Measurements from ENCODE around the gene CFAP299. TPM values are rescaled to one million over a fixed set of nuclear protein-coding genes. Genes with fewer than 3 reads are reported as not detected.
A peak's percentile ranks its signal among the peaks of the same experiment; 100 is the strongest.
"Not testable (repeated sequence)": the region's sequence is repeated elsewhere in the genome, so short reads cannot be mapped to it uniquely, and the experiment has no call there.

Gene CFAP299
- total RNA-seq, 1 donor from 2014 or later = 0.25 TPM

DNA sequence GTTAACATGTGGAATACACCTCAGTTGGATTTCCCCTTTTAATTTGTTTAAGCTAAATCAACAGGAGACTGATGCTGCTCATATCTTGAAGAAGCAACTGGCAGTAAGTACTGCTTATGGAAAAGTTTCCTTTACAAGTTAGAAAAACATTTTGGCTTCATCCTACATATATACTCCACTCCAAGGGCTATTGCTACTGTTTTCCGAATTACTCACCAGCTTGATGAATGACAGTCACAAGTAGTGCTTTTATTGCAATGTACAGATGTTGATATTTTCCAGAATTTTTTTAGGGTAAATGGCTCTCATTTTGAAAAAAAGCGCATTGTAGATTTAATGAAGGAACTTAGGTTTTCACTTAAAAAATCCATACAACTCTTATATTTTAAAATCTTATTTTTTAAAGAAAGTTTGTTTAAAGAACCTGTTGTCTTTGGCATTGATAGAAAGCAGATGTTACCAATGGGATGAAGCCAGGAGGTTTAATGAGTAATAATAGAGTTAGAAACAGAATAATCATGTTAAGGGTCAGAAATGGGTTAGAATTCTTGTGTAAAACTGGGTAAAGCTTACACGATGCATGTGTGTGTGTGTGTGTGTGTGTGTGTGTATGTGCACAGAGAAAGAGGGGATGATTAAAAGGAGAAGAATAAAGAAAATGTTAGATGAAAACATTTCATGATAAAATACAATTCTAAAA is 272.9 kb downstream of the CFAP299 start:
- no peak for DNase-seq (ENCODE audit: low read depth)

DNA sequence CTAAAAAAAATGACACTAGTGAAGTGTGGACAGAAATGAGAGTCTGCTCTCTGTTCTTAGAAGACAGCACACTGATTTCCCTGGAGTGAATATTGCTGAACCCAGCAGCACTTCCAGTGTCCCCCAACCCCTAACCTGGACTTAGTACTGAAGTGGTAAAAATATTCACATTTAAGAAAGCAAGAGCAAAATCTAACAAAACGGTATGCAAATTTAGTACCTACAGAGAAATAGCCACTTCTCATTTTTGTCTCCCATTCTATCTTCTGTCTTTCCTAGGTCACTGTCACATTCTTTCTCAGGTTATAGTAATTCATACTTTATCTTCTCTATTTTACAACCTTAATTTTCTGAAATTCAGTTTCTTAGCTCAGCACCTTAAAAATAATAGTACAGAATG is 274.7 kb downstream of the CFAP299 start:
- DNase-seq (ENCODE audit: low read depth) = no peak

DNA sequence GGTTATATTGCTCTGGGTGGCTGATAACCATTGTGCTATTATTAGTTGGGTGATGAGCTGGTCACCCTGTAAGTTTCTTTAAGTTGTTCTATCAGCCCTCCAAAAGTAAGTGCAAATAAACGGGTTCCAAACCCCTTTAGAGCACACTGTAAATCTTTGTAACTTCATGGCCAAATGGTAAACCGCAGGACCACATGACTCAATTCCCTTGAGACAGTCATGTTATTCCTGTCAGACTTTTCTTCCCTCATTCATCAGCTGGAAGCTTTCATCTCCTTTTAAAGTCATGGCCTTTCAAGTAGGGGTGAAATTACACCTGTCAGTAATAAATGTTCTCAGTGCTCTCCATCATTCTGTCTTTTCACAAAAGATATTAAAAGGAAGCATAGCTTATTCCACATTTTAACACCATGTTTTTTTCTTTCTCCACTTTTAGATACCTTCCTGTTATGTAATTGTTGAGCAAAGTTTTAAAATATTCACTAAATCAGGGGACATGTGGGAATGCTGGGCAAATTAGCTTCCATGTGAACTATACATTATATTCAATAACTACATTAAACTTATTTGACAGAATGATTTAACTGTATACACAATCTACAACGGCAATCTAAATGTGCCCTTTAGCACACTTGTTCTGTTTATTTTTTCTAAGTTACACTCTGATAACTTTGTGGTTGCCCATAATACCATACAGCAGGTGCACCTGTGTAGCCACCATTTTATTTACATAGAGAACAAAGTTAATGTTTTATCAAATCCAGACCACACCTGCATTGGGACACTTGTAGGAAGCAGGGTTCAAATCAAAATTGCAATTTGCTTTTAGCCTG is 275.5 kb downstream of the CFAP299 start:
- DNase-seq (ENCODE audit: low read depth) = peak; percentile 61

DNA sequence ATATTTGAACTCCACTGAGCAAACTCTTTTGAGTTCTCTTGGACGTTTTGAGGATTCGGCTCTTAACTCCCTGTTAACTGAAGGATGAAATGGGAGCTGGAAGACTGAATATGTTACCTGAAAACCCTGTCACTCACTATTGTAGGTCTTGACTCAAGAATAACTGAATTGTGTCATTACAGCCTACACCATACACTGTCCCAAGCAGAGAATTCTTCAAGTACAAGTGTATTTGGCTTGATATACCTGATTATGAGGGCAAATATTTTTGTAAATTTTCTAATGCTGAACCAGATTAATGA is 276.1 kb downstream of the CFAP299 start:
- no peak for DNase-seq (ENCODE audit: low read depth)

DNA sequence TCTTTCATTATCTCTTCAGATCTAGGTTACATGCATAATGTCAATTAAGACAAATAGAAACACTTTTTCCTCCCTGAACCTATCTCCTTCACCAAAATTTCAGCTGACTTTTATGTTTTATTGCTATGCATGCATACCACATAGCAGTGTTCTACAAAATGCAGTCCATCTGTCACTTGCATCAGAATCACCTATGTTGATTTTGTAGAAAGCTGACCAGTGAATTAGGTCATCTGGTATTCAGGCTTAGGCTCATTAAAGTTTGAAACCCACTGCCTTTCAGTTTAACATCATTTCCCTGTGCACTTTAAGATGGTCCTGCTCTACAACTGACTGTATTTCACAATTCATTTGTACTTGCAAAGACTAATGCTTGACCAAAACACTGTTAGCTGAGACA is 277.9 kb downstream of the CFAP299 start:
- peak; percentile 6 for DNase-seq (ENCODE audit: low read depth)

DNA sequence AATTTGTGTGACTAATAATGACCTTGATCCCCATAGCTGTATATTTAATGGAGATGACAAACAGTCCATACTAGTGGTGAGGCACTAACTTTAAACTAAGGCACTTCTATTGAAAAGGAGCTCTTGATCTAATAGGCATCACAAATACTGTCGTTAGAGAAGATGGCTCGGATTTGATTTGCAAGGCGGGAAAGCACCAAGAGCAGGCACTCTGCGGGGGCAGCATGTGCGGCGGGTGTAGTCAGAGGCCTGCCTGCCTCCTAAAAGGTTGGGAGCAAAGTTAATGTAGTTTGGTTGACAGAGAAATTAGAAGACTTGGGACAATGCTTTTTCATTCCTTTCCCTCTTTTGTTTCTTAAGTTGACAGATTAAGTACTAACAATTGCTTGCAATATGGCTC is 278.8 kb downstream of the CFAP299 start:
- DNase-seq (ENCODE audit: low read depth) = no peak

DNA sequence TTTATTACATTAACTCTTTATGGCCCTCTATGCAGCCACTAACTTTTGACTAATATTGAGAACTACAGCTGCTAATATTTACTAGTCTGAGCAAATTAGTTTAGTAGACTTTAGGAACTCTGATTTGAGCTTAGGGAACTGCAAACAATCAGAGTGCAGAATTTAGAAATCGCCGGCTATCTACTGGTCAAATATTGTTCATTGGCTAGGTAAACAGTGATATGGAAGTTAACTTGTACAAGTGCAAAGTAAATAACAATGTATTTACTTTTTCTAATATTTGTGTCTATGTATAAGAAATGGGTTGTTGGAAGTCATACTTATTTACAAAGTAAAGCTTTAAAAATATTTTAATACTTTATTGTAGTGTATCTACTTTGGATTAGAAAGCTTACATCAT is 279.6 kb downstream of the CFAP299 start:
- DNase-seq (ENCODE audit: low read depth) = no peak

DNA sequence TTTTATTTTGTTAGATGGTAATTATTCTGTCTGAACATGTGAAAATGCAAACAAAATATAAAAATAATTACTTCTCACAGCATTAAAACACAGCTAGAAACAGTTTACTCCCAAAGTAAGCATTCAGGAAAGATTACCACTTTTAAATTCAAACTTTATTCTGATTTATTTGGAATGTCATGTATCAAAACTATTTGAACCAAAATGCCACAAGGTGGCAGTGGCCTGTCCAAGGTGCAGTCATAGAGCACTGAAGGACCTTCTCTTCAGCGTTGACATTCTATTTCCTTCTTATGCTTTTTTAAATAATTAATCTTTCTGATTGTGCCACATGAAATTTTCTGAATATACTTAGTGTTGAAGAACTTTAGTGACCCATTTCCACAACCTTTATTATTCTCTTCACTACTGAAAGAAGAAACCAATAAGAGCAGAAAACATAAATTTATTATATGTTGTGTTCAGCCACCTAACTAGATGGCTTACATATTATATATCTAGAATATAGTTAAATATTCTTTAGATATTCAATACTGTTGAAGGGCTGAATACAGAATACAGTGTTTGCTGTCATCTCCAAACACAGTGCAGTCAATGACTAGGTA is 283.6 kb downstream of the CFAP299 start:
- peak; percentile 25 for DNase-seq (ENCODE audit: low read depth)

DNA sequence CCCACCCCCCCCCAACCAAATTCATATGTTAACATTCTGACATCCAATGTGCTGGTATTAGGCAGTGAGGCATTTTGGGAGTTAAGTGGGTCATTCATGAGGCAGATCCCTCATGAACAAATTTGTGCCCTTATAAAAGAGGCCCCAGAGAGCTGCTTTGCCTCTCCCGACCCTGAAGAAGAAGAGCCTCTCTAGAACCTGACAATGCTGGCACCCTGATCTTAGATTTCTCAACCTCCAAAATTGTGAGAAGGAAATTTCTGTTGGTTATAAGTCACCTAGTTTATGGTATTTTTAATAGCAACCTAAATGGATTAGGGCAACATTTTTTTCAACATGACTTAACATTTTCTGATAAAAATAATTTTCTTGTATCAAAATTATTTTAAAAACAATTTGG is 296.3 kb downstream of the CFAP299 start:
- DNase-seq (ENCODE audit: low read depth) = no peak

DNA sequence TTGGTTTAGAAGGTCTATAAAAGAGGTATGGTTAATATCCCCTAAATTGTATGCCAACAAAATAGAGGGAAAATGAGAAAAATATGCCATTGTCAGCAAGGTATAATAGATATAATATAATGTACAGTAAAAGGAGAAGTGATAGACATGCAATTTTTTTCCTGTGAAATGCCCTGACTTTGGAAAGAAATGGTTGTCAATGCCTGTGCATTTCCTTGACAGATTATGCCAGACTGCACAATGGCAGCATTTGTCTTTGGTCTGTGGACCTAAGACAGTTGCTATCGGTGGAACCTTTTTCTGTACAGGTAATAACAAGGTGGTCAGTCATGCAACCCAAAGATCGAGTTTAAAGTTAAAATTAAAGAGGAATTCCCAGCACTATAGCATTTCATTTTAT is 301.7 kb downstream of the CFAP299 start:
- no peak for DNase-seq (ENCODE audit: low read depth)

DNA sequence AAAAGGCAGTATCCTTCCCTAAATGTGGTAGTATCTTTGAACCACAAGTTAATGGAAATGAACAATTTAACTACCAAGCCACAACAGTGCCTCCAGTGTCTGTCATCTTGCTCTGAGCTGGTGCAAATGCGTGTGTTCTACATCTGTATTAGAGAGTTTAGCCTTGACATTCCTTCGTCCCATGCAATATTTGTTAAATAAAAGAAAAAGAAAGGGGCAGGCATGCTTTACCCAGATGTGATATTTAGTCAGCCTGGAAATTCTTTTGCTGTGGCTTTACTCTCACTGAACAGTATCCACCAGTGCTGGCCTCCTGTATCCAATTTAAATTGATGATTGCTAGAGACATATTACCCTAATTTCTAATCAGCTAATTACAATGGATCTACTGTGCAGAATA is 310.5 kb downstream of the CFAP299 start:
- DNase-seq (ENCODE audit: low read depth) = no peak

DNA sequence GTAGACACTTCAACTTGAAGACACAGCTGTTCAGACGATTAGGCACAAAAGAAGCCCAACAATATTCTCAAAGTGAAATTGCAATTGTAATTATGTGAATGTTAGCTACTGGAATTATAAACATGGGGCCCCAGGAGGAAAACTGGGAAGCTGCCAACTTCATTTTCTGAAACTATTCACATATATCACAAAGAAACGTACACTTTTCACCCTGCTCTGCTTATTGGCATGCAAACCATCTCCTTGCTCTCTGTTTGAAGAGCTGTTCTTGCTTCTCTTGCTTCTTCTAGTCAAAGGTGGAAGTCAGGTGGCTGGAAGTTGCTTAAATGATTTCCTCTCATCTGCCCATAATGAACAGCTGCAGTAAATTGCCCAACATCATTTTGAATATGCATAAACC is 320.1 kb downstream of the CFAP299 start:
- no peak for DNase-seq (ENCODE audit: low read depth)

DNA sequence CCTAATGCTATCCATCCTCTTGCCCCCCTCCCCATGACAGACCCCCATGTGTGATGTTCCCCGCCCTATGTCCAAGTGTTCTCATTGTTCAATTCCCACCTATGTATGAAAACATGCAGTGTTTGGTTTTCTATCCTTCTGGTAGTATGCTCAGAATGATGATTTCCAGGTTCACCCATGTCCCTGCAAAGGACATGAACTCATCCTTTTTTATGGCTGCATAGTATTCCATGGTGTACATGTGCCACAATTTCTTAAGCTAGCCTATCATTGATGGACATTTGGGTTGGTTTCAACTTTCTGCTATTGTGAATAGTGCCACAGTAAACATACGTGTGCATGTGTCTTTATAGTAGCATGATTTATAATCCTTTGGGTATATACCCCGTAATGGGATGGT is 334.6 kb downstream of the CFAP299 start:
- not testable (repeated sequence) for DNase-seq (ENCODE audit: low read depth)

DNA sequence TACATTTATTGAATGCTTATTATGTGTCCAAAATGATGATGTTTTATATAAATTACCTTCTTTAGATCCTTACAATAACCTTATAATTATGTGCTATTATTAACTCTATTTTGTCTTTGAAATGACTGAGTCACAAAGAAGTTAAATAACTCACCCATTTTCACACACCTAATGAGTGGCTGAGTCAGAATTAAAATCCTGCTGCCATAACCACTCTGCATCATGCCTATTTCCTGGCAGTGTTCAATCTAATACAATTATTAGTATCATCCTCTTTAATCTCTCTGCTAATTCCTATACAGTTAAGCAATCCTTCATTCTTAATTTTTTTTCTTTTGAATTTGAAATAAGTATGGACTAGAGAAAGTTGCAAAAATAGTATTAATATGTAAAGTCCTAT is 342.9 kb downstream of the CFAP299 start:
- peak; percentile 22 for DNase-seq (ENCODE audit: low read depth)

DNA sequence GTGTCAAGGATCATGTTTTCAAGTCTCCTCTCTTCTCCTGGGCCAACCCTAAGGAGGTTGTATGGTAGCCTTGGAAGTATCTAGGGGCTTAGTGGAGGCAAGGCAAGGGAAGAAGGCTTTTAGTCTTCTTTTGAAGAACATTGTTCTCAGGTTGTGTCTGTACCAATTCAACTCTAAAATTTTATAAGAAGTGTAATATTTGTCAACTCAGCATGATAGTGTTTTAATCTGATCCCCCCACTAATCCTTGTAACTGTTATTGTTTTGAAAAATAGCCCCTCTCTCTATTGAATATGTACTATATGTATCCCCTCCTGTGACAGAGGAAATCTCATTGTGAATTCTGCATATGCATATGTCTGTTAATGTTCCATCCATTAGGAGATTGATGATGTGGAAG is 345.4 kb downstream of the CFAP299 start:
- DNase-seq (ENCODE audit: low read depth) = no peak

DNA sequence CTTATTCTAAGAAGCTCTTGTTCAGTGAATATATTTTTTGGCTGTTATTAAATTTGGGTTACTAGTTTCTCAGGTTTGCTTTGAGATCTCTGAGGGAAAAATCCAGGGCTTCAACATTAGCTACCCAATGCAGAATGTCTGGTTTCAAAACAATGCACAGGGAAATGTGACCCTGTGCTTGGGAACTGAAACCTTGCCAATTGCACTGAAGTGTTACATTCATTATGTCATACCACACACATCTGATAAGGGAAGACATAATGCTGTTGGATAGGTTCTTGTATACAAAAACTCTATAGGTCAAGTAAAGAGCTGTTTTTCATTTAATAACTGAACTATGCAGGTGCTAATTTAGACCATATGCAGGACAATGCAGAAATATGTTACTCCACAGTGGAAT is 349.7 kb downstream of the CFAP299 start:
- peak; percentile 55 for DNase-seq (ENCODE audit: low read depth)

DNA sequence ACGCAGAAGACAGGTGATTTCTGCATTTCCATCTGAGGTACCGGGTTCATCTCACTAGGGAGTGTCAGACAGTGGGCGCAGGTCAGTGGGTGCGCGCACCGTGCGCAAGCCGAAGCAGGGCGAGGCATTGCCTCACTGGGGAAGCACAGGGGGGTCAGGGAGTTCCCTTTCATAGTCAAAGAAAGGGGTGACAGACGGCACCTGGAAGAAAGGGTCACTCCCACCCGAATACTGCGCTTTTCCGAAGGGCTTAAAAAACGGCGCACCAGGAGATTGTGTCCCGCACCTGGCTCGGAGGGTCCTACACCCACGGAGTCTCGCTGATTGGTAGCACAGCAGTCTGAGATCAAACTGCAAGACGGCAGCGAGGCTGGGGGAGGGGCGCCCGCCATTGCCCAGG is 352.2 kb downstream of the CFAP299 start:
- not testable (repeated sequence) for DNase-seq (ENCODE audit: low read depth)

DNA sequence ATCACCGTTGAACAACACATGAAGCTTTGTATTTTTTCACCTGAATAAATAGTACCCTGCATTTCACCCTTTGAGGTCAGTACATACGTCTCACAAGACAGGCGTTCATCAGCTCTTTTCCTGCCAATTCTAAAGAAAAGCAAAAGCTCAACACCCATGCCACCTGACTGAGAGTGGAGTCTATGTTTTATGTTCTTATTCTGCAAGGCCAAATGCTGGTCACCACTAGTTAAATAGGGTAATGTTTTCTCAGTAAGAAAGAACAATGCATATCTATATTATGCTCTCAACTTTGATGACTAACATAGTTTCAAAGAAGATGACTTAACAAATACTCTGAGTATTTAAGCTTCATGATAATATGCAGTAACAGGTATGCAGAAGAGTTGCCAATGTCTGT is 358.6 kb downstream of the CFAP299 start:
- peak; percentile 37 for DNase-seq (ENCODE audit: low read depth)

DNA sequence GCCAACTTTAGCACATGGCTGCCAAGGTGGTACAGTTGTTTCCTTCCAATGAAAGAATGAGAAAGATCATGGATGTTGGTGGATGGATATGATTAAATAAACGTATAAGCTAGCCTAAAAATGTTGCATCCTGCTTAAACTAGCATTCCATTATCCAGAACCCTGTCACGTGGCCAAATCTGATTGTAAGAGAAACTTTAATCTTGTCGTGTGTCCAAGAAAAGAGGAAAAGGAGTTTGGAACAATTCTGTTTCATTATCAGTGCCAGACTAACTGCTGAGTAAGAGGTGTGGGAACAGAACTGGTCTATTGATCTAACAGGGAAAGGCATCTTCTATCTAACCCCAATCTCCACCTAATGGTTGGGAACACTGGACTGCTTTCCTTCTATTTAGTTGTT is 369.8 kb downstream of the CFAP299 start:
- no peak for DNase-seq (ENCODE audit: low read depth)

DNA sequence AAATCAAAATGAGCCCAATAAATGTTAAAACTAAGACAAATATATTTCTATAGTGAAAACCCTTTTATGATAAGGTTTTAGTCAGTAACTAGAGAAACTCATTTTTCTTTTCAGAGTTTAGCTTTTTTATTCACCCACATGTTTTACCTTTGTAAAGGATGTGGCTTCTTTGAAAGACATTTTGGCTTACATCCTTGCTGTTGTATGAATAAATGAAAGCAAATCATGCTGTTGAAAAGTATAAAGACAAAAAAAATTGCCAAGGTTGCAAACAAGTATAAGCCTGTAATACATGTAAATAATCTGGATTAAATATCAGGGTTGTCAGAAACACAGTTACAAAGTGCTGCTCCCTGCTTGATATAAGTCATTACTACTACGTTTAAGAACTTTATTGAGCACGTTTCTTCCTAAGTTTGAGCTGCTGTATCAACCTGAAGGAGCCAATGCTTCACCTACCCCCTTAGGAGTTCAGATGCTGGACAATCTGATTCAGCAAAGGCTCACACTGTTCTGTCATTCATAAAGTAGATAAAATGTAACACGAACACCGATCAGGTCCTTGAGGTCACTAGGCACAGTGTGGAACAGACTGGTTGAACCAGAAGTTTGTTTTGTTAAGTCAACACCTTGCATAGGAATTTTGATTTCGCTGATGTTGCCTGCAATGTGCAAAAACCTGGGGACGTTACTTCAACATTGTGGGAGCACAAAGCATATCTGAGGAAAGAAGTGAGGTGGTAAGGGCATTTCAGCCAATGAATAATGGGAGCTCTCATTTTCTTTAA is 373.7 kb downstream of the CFAP299 start:
- peak; percentile 9 for DNase-seq (ENCODE audit: low read depth)

DNA sequence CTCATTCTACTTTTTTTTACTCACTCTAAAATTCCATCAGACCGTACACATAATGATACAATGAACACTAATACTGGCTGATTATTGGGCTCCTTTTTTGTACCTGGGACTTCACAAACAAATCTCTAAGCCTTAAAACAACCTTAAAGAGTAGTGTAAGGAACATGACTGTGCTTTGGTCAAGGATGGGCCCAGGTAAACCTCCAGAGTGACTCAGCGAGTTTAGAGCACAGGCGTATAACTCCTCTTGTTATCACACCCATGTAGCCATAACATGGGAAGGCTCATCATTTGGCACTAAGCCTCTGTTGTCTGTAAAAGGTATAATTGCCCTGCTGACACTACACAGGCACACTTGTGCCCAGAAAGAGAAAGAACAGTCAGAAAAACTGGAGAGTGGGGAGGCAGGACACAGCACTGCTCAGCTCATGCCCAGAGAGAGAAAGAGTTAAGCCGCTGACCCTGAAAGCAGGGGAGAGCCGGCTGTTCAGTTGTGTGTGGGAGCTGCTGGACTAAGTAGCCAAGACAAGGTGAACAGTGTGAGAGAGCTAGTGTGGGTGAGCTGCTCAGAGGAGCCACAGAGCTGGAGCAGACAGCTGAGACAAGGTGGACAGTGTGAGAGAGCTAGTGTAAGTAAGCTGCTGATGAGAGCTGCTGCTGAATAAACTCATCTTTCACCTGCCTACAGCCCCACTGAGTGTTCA is 375.4 kb downstream of the CFAP299 start:
- DNase-seq (ENCODE audit: low read depth) = no peak

DNA sequence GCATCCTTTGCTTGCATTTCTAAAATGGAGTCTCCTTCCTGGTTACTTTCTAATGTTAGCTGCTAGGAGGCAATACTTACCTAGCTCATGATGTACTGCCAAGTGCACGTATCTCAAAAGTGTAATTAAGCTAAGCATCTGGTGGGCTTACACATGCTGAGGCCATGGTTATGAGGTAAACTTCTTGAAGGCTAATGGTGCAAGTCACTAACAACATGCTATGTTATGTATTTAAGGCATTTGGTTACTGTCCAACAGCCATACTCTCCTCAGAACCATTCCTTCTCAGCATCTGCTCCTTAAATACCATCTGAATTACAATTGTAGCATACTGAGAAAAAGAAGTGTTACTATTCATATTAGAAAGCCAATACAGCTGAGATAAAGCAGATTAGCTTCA is 376.4 kb downstream of the CFAP299 start:
- DNase-seq (ENCODE audit: low read depth) = no peak

Data from renal cortical epithelial cell (primary cell).